Karpas-422 (cell line): Measurements from ENCODE around the gene GHR. TPM values are rescaled to one million over a fixed set of nuclear protein-coding genes. Genes with fewer than 3 reads are reported as not detected.
"Not testable (repeated sequence)": the region's sequence is repeated elsewhere in the genome, so short reads cannot be mapped to it uniquely, and the experiment has no call there.

Experiments
- DNase-seq: peaks from one replicate; pipeline ENCODE4 v3.0.0-alpha.2; 2015
- H2AFZ ChIP-seq: fragments of 200-600 bp; sonication (generic); 2 replicates; pipeline ENCODE4 v1.6.1; 2014; ENCODE audit warnings: antibody characterized with exemption, low read length, mixed read lengths
- H3K27ac ChIP-seq: fragments of 200-600 bp; sonication (generic); 2 replicates; pipeline ENCODE4 v1.5.1; 2014; ENCODE audit warnings: mild to moderate bottlenecking, low read length, moderate library complexity
- H3K27me3 ChIP-seq: fragments of 200-600 bp; sonication (generic); 2 replicates; pipeline ENCODE4 v1.6.1; 2014; ENCODE audit warnings: low read length, mixed read lengths
- H3K36me3 ChIP-seq: fragments of 200-600 bp; sonication (generic); 2 replicates; pipeline ENCODE4 v1.6.1; 2014; ENCODE audit warnings: low read length, mixed read lengths; ENCODE audit not compliant: insufficient read depth
- H3K4me1 ChIP-seq: fragments of 200-600 bp; sonication (generic); 2 replicates; pipeline ENCODE4 v1.6.1; 2014; ENCODE audit warnings: mild to moderate bottlenecking, low read length, mixed read lengths
- H3K4me2 ChIP-seq: fragments of 200-600 bp; sonication (generic); 2 replicates; pipeline ENCODE4 v1.6.1; 2014; ENCODE audit warnings: low read length, low read depth, mild to moderate bottlenecking; ENCODE audit not compliant: poor library complexity, severe bottlenecking
- H3K4me3 ChIP-seq: fragments of 200-600 bp; sonication (generic); 2 replicates; pipeline ENCODE4 v1.5.1; 2014; ENCODE audit warnings: mild to moderate bottlenecking, antibody characterized with exemption, low read length, mixed read lengths
- H3K79me2 ChIP-seq: fragments of 200-600 bp; sonication (generic); 2 replicates; pipeline ENCODE4 v1.6.1; 2014; ENCODE audit warnings: mild to moderate bottlenecking, low read length, mixed read lengths
- H3K9ac ChIP-seq: fragments of 200-600 bp; sonication (generic); 2 replicates; pipeline ENCODE4 v1.6.0; 2014; ENCODE audit warnings: low read length
- H3K9me2 ChIP-seq: fragments of 200-600 bp; sonication (generic), shearing (Covaris generic); replicated peaks from 2 replicates; pipeline ENCODE4 v1.6.0; 2014; ENCODE audit warnings: mild to moderate bottlenecking, low read length, moderate library complexity; ENCODE audit not compliant: insufficient read depth
- H3K9me3 ChIP-seq: fragments of 300-700, 200-600 bp; sonication (generic); 2 replicates; pipeline ENCODE4 v1.6.1; 2014; ENCODE audit warnings: low read length, mixed read lengths
- H4K20me1 ChIP-seq: fragments of 200-600 bp; sonication (generic); 2 replicates; pipeline ENCODE4 v1.6.1; 2014; ENCODE audit warnings: mild to moderate bottlenecking, antibody characterized with exemption, low read length, low read depth; ENCODE audit not compliant: insufficient read depth
- total RNA-seq: library from RNA; depleted of rRNA; stranded (reverse); fragments of >200 nt; shearing (Covaris generic); gene quantifications from 2 replicates; pipeline ENCODE4 v1.2.3, GENCODE V29; 2014; ENCODE audit warnings: low replicate concordance

Gene GHR
- total RNA-seq, 1 experiment from 2014 or later = not detected

DNA sequence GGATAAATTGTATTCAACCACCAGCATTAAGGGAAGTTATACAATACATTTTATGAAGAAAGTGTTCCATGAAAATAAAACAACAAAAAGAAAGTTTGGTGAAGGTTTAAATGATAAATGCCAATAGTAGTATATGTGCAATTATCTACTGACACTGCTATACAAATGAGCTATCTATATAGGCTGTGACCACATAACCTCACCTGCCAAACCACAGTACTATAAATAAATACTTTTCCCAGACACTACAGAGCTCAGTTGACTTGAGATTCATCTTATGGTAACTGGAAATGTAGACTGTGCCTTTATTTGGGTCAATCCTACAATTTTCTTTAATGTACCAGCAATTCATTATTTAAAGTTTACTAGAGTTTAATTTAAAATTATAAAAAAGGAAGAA is 252.4 kb downstream of the GHR start:
- Histone ChIP-seq H3K4me2 (no peak overlapping the region), H3K79me2 (no peaks in the 10 kb centered on the region), H3K27ac (no peak overlapping the region), H4K20me1 (no peaks in the 10 kb centered on the region), H3K9me2 (no peaks in the 10 kb centered on the region), H3K36me3 (no peaks in the 10 kb centered on the region), H3K4me3 (no peak overlapping the region), H3K4me1 (no peaks in the 10 kb centered on the region), H3K9ac (no peak overlapping the region), H2AFZ (no peak overlapping the region), H3K27me3 (no peaks in the 10 kb centered on the region), H3K9me3 (no peaks in the 10 kb centered on the region)
- no peak for DNase-seq

DNA sequence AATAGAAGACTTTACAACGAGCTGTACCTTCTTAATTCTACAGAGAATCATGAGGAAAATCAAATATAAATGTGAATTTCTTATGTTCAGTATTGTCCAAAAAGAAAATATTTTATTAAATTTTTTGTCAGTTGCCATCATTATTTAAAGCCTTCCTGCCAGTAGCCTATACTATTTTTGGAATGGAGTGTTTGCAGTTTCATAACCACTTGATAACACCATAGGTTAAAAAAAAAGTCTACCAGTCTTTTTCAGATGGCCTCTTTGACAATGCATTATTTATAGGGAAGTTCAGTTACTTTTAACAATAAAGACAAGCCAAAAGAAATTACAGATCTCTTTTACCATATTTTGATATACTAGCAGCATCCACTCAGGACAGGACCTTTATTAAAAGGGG is 253.1 kb downstream of the GHR start:
- H4K20me1 ChIP-seq = no peaks in the 10 kb centered on the region
- H3K4me3 ChIP-seq = no peak overlapping the region
- no peaks in the 10 kb centered on the region for H3K36me3 ChIP-seq
- H3K27ac ChIP-seq = no peak overlapping the region
- H3K9ac ChIP-seq = no peak overlapping the region
- H3K27me3 ChIP-seq = no peaks in the 10 kb centered on the region
- no peaks in the 10 kb centered on the region for H3K9me2 ChIP-seq
- no peaks in the 10 kb centered on the region for H3K4me1 ChIP-seq
- no peaks in the 10 kb centered on the region for H3K79me2 ChIP-seq
- H2AFZ ChIP-seq = no peak overlapping the region
- no peak for DNase-seq
- no peak overlapping the region for H3K4me2 ChIP-seq
- no peaks in the 10 kb centered on the region for H3K9me3 ChIP-seq

DNA sequence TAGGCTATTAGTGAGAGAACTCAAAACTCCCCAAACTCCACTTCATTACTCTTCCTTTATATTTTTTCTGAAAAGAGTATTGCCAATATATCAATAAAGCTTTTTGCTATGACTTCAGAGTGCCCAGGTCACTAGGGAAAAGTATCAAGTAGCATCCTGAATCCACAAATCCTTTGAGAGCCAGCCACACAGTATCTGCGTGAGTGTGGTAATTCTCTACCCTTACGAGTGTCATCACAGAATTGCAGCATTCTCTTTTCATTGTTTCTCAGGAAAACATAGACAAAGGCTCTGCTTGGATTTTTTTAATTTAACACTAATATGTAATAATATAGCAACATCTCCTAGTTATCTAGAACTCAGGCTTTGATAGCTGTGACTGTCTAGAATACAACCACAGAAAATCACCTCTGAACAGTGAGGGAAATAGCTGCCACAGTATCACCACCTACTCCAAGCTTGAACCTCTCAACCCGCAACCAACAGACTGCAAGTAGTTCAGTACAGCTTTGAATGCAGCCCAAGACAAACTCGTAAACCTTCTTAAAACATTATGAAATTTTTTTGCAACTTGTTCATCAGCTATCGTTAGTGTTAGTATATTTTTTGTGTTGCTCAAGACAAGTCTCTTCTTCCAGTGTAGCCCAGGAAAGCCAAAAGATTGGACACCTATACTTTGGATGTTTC is 254.1 kb downstream of the GHR start:
- Histone ChIP-seq H3K4me1 (no peaks in the 10 kb centered on the region), H3K36me3 (no peaks in the 10 kb centered on the region), H4K20me1 (no peaks in the 10 kb centered on the region), H3K9ac (no peak overlapping the region), H3K79me2 (no peaks in the 10 kb centered on the region), H2AFZ (no peak overlapping the region), H3K27me3 (no peaks in the 10 kb centered on the region), H3K9me3 (no peaks in the 10 kb centered on the region), H3K4me2 (no peak overlapping the region), H3K9me2 (no peaks in the 10 kb centered on the region), H3K4me3 (no peak overlapping the region), H3K27ac (no peak overlapping the region)
- DNase-seq = no peak

DNA sequence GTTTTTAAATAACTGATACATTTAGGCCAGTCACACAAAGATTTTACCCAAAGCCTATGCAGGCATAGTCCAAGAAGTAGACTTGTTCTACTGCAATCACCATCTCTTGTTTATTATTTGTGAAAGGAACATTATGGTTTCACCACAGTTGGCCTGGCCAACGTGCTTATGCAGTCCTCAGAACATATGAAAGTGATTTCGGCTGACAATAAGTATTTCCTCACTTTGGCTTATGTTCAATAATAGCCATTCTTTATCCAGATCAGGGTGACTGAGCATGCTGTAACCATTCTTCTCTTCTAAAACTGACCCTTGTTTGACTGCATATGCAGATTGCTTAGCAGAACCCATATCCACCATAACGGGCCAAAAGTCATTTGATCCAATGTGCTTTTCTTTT is 256.8 kb downstream of the GHR start:
- Histone ChIP-seq H3K9me3 (no peaks in the 10 kb centered on the region), H4K20me1 (no peaks in the 10 kb centered on the region), H3K27ac (no peak overlapping the region), H2AFZ (no peak overlapping the region), H3K36me3 (no peaks in the 10 kb centered on the region), H3K27me3 (no peaks in the 10 kb centered on the region), H3K4me1 (no peaks in the 10 kb centered on the region), H3K79me2 (no peaks in the 10 kb centered on the region), H3K4me3 (no peak overlapping the region), H3K9me2 (no peaks in the 10 kb centered on the region), H3K4me2 (no peak overlapping the region), H3K9ac (no peak overlapping the region)
- DNase-seq = no peak

DNA sequence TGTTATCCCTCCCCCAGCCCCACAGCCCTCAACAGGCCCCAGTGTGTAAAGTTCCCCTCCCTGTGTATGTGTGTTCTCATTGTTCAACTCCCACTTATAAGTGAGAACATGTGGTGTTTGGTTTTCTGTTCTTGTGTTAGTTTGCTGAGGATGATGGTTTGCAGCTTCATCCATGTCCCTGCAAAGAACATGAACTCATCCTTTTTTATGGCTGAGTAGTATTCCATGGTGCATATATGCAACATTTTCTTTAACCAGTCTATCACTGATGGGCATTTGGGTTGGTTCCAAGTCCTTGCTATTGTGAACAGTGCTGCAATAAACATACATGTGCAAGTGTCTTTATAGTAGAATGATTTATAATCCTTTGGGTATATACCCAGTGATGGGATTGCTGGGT is 261.8 kb downstream of the GHR start:
- H3K9me2 ChIP-seq, H3K27ac ChIP-seq, H3K9ac ChIP-seq: not testable (repeated sequence)

DNA sequence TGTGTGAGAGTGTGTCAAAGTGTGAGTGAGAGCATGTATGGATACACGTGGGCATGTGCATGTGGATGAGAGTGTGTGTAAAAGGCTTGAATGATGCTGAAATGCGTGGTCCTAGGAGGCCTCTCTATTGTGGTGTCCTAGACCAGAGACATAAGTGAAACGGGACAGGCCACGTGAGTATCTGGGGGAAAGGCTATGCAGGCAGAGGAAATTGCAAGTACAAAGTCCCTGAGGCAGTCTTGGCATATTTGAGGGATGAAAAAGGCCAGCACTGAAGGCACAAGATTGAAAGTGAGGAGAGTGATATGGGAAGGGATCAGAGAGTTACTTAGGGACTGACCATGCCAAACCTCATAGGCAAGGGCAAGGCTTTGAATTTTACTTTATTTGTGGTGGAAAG is 266.2 kb downstream of the GHR start:
- H3K79me2 ChIP-seq = no peaks in the 10 kb centered on the region
- no peaks in the 10 kb centered on the region for H3K4me1 ChIP-seq
- no peaks in the 10 kb centered on the region for H4K20me1 ChIP-seq
- H3K4me3 ChIP-seq = no peak overlapping the region
- H3K27me3 ChIP-seq = no peaks in the 10 kb centered on the region
- no peak overlapping the region for H2AFZ ChIP-seq
- H3K27ac ChIP-seq = no peak overlapping the region
- H3K4me2 ChIP-seq = no peak overlapping the region
- no peak overlapping the region for H3K9ac ChIP-seq
- no peak for DNase-seq
- no peaks in the 10 kb centered on the region for H3K36me3 ChIP-seq
- H3K9me2 ChIP-seq = no peaks in the 10 kb centered on the region
- no peaks in the 10 kb centered on the region for H3K9me3 ChIP-seq

More for the DNA sequence above, 261.8 kb downstream of the GHR start:
- H3K4me1 ChIP-seq, H3K4me3 ChIP-seq, DNase-seq, H3K36me3 ChIP-seq, H3K79me2 ChIP-seq, H3K27me3 ChIP-seq, H2AFZ ChIP-seq, H3K9me3 ChIP-seq, H4K20me1 ChIP-seq, H3K4me2 ChIP-seq: not testable (repeated sequence)

DNA sequence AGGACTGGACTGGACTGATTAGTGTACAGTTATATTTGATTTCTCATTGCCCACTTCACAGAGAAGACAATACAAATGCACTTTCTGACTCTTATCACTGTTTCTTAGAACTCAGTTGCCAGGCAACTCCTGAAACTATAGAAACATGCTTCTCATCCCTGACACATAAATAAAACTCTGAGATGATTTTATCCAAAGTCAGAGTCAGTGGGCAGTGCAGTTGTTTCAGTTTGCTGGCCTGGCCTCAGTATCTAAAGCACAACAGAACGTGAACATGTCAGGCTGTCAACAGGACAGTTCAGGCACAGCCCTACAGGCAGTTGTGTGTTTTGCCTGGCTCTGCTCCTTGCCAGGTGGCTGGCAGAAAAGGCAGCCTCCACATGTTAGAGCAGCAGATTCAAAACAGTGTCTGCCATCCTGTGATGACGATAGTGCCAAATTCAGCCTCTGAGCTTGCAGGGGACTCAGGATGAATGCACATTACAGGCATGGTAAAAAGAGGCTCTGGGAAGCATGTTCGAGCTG is 268.2 kb downstream of the GHR start:
- DNase-seq = no peak
- Histone ChIP-seq H3K27me3 (no peaks in the 10 kb centered on the region), H3K9ac (no peak overlapping the region), H3K79me2 (no peaks in the 10 kb centered on the region), H3K4me1 (no peaks in the 10 kb centered on the region), H3K36me3 (no peaks in the 10 kb centered on the region), H3K9me3 (no peaks in the 10 kb centered on the region), H3K4me3 (no peak overlapping the region), H3K9me2 (no peaks in the 10 kb centered on the region), H3K27ac (no peak overlapping the region), H4K20me1 (no peaks in the 10 kb centered on the region), H3K4me2 (no peak overlapping the region), H2AFZ (no peak overlapping the region)

GRCh38 chr5:42701351-42702059 is 278.3 kb downstream of the GHR start:
- no peak overlapping the region for H3K4me2 ChIP-seq
- H3K79me2 ChIP-seq = no peaks in the 10 kb centered on the region
- H3K36me3 ChIP-seq = no peaks in the 10 kb centered on the region
- H3K9me2 ChIP-seq = no peaks in the 10 kb centered on the region
- H3K27ac ChIP-seq = no peak overlapping the region
- no peaks in the 10 kb centered on the region for H3K4me1 ChIP-seq
- H2AFZ ChIP-seq = no peak overlapping the region
- DNase-seq = no peak
- no peaks in the 10 kb centered on the region for H3K27me3 ChIP-seq
- H3K4me3 ChIP-seq = no peak overlapping the region
- H3K9me3 ChIP-seq = no peaks in the 10 kb centered on the region
- H4K20me1 ChIP-seq = no peaks in the 10 kb centered on the region
- H3K9ac ChIP-seq = no peak overlapping the region
